K562 (cell line): ENCODE results near the gene ZNF346. TPM values are rescaled to one million over a fixed set of nuclear protein-coding genes. Genes with fewer than 3 reads are reported as not detected.

Experiments
- ATAC-seq: fragments of 200-7000 bp; cut with Tn5 transposase; 3 replicates; pipeline ENCODE4 v1.9.1; 2020; ENCODE audit warnings: moderate library complexity
- BruUV-seq: library from RNA; stranded (reverse); fragments of 400-500 nt; replicated peaks from 2 replicates; lab custom pipeline; 2021; lab: Mats Ljungman, UMichigan
- CTCF ChIA-PET: fragments of 300-600 bp; formaldehyde crosslinking; extraction: SDS; loops from one replicate; lab custom pipeline; 2021; ENCODE audit warnings: low intra/inter-chr PET ratio; lab: Yijun Ruan, JAX
- POLR2A ChIA-PET: fragments of 300-600, 350-650 bp; sonication (Branson Sonifier 250); formaldehyde crosslinking; extraction: SDS; loops from one replicate; lab custom pipeline; 2021; ENCODE audit warnings: antibody characterized with exemption, inconsistent platforms; lab: Yijun Ruan, JAX
- DNase-seq, 4 experiments: peaks; one replicate each; pipeline versions ENCODE4 v3.0.0 to v3.0.0-alpha.2; 2011 to 2018; ENCODE audit warnings: low spot score in 3 of 4, mixed read lengths in 3 of 4; ENCODE audit errors: extremely low read depth in 1 of 4
- FAIRE-seq: peaks from 2 replicates; lab custom pipeline; 2011; peaks lifted over from hg19 to GRCh38; lab: Jason Lieb, UNC
- H2AFZ ChIP-seq: 2 replicates; pipeline ENCODE4 v1.6.0; 2011; ENCODE audit warnings: low read depth, low read length, control low read depth, inconsistent platforms
- H3K27ac ChIP-seq: fragments of 200-600 bp; 3 replicates; pipeline ENCODE4 v1.8.0; 2011; ENCODE audit warnings: low read depth, mild to moderate bottlenecking, control low read depth, inconsistent platforms, low read length, moderate library complexity, mixed read lengths; ENCODE audit errors: extremely low read depth
- H3K27me3 ChIP-seq, 2 experiments: fragments of 300-600 bp in 1 of 2; 2 replicates in 1 of 2; 3 replicates in 1 of 2; pipeline versions ENCODE4 v1.6.0 to v1.8.0; 2011; ENCODE audit warnings: inconsistent platforms in 2 of 2, low read length in 2 of 2, mild to moderate bottlenecking in 1 of 2, mixed read lengths in 1 of 2, moderate library complexity in 1 of 2; ENCODE audit not compliant: control insufficient read depth in 2 of 2, insufficient read depth in 2 of 2
- H3K36me3 ChIP-seq: fragments of 300-600 bp; 3 replicates; pipeline ENCODE4 v1.8.0; 2011; ENCODE audit warnings: mild to moderate bottlenecking, low read length, inconsistent platforms; ENCODE audit not compliant: control insufficient read depth, insufficient read depth
- H3K4me1 ChIP-seq, 2 experiments: fragments of 200-600 bp in 1 of 2; replicated peaks in 1 of 2; 2 replicates in 1 of 2; 3 replicates in 1 of 2; pipeline versions ENCODE4 v1.5.1 to v1.8.0; 2011; ENCODE audit warnings: inconsistent platforms in 2 of 2, low read length in 2 of 2, mild to moderate bottlenecking in 1 of 2, mixed read lengths in 1 of 2, moderate library complexity in 1 of 2; ENCODE audit not compliant: control insufficient read depth in 2 of 2, insufficient read depth in 2 of 2
- H3K4me2 ChIP-seq: 2 replicates; pipeline ENCODE4 v1.6.1; 2011; ENCODE audit warnings: low read length, control low read depth, inconsistent platforms, mixed read lengths; ENCODE audit not compliant: insufficient read depth
- H3K4me3 ChIP-seq: fragments of 200-600 bp; sonication (generic), shearing (Covaris generic); 2 replicates; pipeline ENCODE4 v1.5.1; 2016; ENCODE audit warnings: control low read depth, inconsistent platforms
- H3K79me2 ChIP-seq: fragments of 200-600 bp; 3 replicates; pipeline ENCODE4 v1.8.0; 2011; ENCODE audit warnings: low read length, inconsistent platforms; ENCODE audit not compliant: control insufficient read depth, insufficient read depth
- H3K9ac ChIP-seq, 2 experiments: 2 replicates each; pipeline versions ENCODE4 v1.6.0 to v1.6.1; 2011; ENCODE audit warnings: low read depth in 2 of 2, low read length in 2 of 2, control low read depth in 1 of 2, inconsistent platforms in 1 of 2, mild to moderate bottlenecking in 1 of 2, mixed read lengths in 1 of 2; ENCODE audit not compliant: insufficient read depth in 1 of 2
- H3K9me1 ChIP-seq: one replicate; pipeline ENCODE4 v1.6.0; 2011; ENCODE audit warnings: inconsistent platforms, mild to moderate bottlenecking, low read length, moderate library complexity; ENCODE audit not compliant: control insufficient read depth, insufficient read depth
- H3K9me3 ChIP-seq: replicated peaks from 2 replicates; pipeline ENCODE4 v1.5.1; 2011; ENCODE audit warnings: low read depth, low read length, inconsistent platforms; ENCODE audit not compliant: control insufficient read depth, insufficient read depth
- H4K20me1 ChIP-seq: replicated peaks from 2 replicates; pipeline ENCODE4 v1.6.1; 2011; ENCODE audit warnings: low read length, inconsistent platforms, mixed read lengths; ENCODE audit not compliant: control insufficient read depth, insufficient read depth
- HMGXB4 ChIP-seq: sonication (generic); formaldehyde crosslinking; IDR thresholded peaks from 2 replicates; pipeline ENCODE4 v1.8.1; 2023; ENCODE audit warnings: mild to moderate bottlenecking, missing genetic modification reagents
- RBFOX2 ChIP-seq: fragments of 200-400 bp; formaldehyde crosslinking; IDR thresholded peaks from 2 replicates; pipeline ENCODE4 v1.6.1; 2017; ENCODE audit warnings: low read depth, mild to moderate bottlenecking, low read length, moderate library complexity
- SAP30 ChIP-seq: fragments of 200-600 bp; sonication (generic); IDR thresholded peaks from 2 replicates; pipeline ENCODE4 v1.6.1; 2012; ENCODE audit warnings: borderline replicate concordance, low read depth, mild to moderate bottlenecking, moderate library complexity, low read length, control low read depth, inconsistent platforms; ENCODE audit not compliant: insufficient read depth, poor library complexity, severe bottlenecking
- ZBTB33 ChIP-seq: sonication (generic); formaldehyde crosslinking; IDR thresholded peaks from 2 replicates; pipeline ENCODE4 v1.8.1; 2023; ENCODE audit warnings: mild to moderate bottlenecking, missing genetic modification reagents
- ZNF174 ChIP-seq: fragments of 250-450 bp; sonication (Bioruptor Pico); IDR thresholded peaks from 2 replicates; pipeline ENCODE4 v1.4.0; 2020; ENCODE audit warnings: mild to moderate bottlenecking
- WGBS: fragments of 100-300 bp; shearing (Covaris generic); methylation state at CpG from one replicate; pipeline ENCODE4 v1.1.6; 2016; ENCODE audit warnings: low coverage, mixed read lengths; ENCODE audit not compliant: insufficient coverage; ENCODE audit errors: missing lambda C conversion rate; 5-methylcytosine and 5-hydroxymethylcytosine counted together
- in situ Hi-C: fragments of 300-500 bp; cut with MboI; formaldehyde crosslinking; loops from 4 replicates; pipeline ENCODE4 v1.15.0; 2018; ENCODE audit warnings: inconsistent platforms, mixed read lengths
- intact Hi-C: fragments of 100-400 bp; cut with micrococcal nuclease; formaldehyde crosslinking; loops from 2 replicates; pipeline ENCODE4 v1.14.2; 2022
- polyA plus RNA-seq, 8 experiments: library from polyadenylated mRNA; depleted of rRNA in 4 of 8; stranded (reverse) in 5 of 8; unstranded in 3 of 8; fragments of >200 nt; fragmentation: Nextera tagmentation in 2 of 8; fragmentation: Illumina TruSeq in 1 of 8; extraction: Ambion mirVana in 2 of 8; extraction: Trizol in 1 of 8; gene quantifications; 2 replicates each; pipeline versions ENCODE4 v1.2.1 to v1.2.3, GENCODE V29; 2011 to 2014; ENCODE audit warnings: inconsistent platforms in 1 of 8, missing spikeins in 1 of 8
- total RNA-seq, 7 experiments: library from RNA; depleted of rRNA in 6 of 7; stranded (reverse); fragments of >200 nt in 6 of 7; fragmentation: Illumina TruSeq in 2 of 7; extraction: Trizol in 2 of 7; gene quantifications; 2 replicates each; pipeline versions ENCODE4 v1.2.1 to v1.2.3, GENCODE V29; 2011 to 2021; ENCODE audit warnings: low replicate concordance in 1 of 7

The ZNF346 gene
- total and polyA plus RNA-seq, 9 of the 15 experiments (the other 6 are each of a cell fraction or from before 2014, with no cell fraction given) = 5.0 to 25.1 (median 20.1) TPM

GRCh38 chr5:177089825-177090641 lies 67.5 kb downstream of the ZNF346 start:
- H3K9ac ChIP-seq = peak overlapping the region in 1 of 2 experiments; percentile 74; a peak in 2 of 4 replicates
- POLR2A ChIA-PET = interaction anchor here (0.6 to 1.2 kb wide), 3 partner anchors 8 to 217 kb away, joined by 3 to 6 read pairs (median 3); no protein-coding TSS in a partner anchor

GRCh38 chr5:177090813-177091212 lies 68.3 kb downstream of the ZNF346 start:
- intact Hi-C loops (no loop called here), in situ Hi-C loops (no loop called here)
- Histone ChIP-seq H3K79me2 (peaks cover 6% of the 10 kb centered on the region; the same call in 2 of the 3 replicates), H3K27me3 (no peaks in the 10 kb centered on the region), H3K4me3 (no peak overlapping the region), H3K9me1 (no peaks in the 10 kb centered on the region), H3K4me2 (no peak overlapping the region), H3K4me1 (peaks cover 20 to 46% of the 10 kb centered on the region in 2 experiments; a peak in 4 of 5 replicates), H3K36me3 (peaks cover 5% of the 10 kb centered on the region; the same call in 2 of the 3 replicates), H3K9ac (no peak overlapping the region), H2AFZ (no peak overlapping the region), H4K20me1 (no peaks in the 10 kb centered on the region), H3K9me3 (no peaks in the 10 kb centered on the region), H3K27ac (no peak overlapping the region; the same call in 2 of the 3 replicates)
- TF ChIP-seq ZBTB33 (CRISPR knock-in tag) = peak; percentile 74
- no peak for TF ChIP-seq HMGXB4 (CRISPR knock-in tag)
- ATAC-seq (no peak), FAIRE-seq (no peak), DNase-seq (no peak)
- WGBS = 68% methylated on average over 11 of the region's 13 CpGs
- no TSS peak for BruUV-seq
- ChIA-PET POLR2A (interaction anchor here (0.6 kb wide), 2 partner anchors 16 to 82 kb away, joined by 3 read pairs; no protein-coding TSS in a partner anchor), CTCF (no interaction called here)

More at GRCh38 chr5:177089825-177090641, 67.5 kb downstream of the ZNF346 start:
- Histone ChIP-seq H3K27me3 (no peaks in the 10 kb centered on the region), H3K9me1 (no peaks in the 10 kb centered on the region), H3K27ac (no peak overlapping the region), H3K4me3 (no peak overlapping the region), H3K4me1 (peaks cover 21 to 40% of the 10 kb centered on the region in 2 experiments; a peak in 4 of 5 replicates), H3K9me3 (no peaks in the 10 kb centered on the region), H2AFZ (no peak overlapping the region), H3K4me2 (no peak overlapping the region), H3K36me3 (peaks cover 5% of the 10 kb centered on the region; the same call in 2 of the 3 replicates), H4K20me1 (no peaks in the 10 kb centered on the region), H3K79me2 (peaks cover 6% of the 10 kb centered on the region; the same call in 2 of the 3 replicates)
- in situ Hi-C loops (no loop called here), intact Hi-C loops (no loop called here)
- DNase-seq (no peak), ATAC-seq (no peak), FAIRE-seq (peak; percentile 46)
- no TSS peak for BruUV-seq
- TF ChIP-seq SAP30 = no peak
- 0 out of 2 replicates have a peak, but pooled peaks have one; percentile 19 for TF ChIP-seq RBFOX2
- TF ChIP-seq ZNF174 (CRISPR knock-in tag) = no peak
- WGBS = 78% methylated on average over 15 of the region's 21 CpGs
- CTCF ChIA-PET = no interaction called here
